ENCODE data around the gene MYOG. TPM values are rescaled to one million over a fixed set of nuclear protein-coding genes. Genes with fewer than 3 reads are reported as not detected.

The MYOG gene
- total RNA-seq, 2 experiments from 2014 or later, result not detected

DNA sequence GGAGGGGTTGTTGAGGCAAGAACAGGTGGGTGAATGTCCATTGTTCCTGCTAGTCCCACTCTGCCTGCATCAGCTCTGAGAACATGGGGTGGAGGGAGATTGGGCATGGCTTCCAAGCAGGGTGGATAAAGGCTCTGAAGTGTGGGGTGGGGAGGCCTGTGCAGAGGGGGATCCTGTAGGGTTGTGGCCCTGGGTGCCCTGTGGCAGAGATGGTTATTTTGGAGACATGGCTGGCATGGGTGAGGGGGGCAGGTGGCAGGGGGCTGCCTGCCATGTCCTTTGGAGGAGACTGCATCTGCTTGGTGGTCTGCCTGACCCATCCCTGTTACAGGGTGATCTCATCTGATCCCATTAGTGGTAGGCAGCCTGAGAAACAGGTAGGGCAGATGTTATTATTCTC, 11.2 kb downstream of the MYOG start:
- Histone ChIP-seq H3K4me3 (ENCODE audit: low read depth, low read length, poor library complexity, severe bottlenecking) (no peak overlapping the region), H3K79me2 (ENCODE audit: insufficient read depth, low read depth, low read length) (no peaks in the 10 kb centered on the region), H4K20me1 (ENCODE audit: insufficient read depth, low read length) (no peaks in the 10 kb centered on the region), H3K4me2 (ENCODE audit: low read length) (no peak overlapping the region), H3K9me3 (ENCODE audit: low read length) (no peaks in the 10 kb centered on the region), H3K4me1 (ENCODE audit: insufficient read depth, low read length, poor library complexity, severe bottlenecking) (no peaks in the 10 kb centered on the region), H3K9me2 (ENCODE audit: insufficient read depth, low read length) (no peaks in the 10 kb centered on the region), H2AFZ (ENCODE audit: low read length) (no peak overlapping the region), H3K27ac (ENCODE audit: low read depth, low read length, poor library complexity, severe bottlenecking) (no peak overlapping the region), H3K36me3 (ENCODE audit: insufficient read depth, low read length) (no peaks in the 10 kb centered on the region)
- CTCF ChIA-PET (ENCODE audit: unreplicated experiment), result no interaction called here
- no peak for DNase-seq (ENCODE audit: low spot score)
- TF ChIP-seq EZH2phosphoT487 (IDR thresholded peaks at IDR 0.05; ENCODE audit: borderline replicate concordance, low read depth, low read length), result no peak
- TF ChIP-seq CTCF (conservative IDR thresholded peaks at IDR 0.05; ENCODE audit: low read length), result no peak
- POLR2A ChIA-PET, result no interaction called here
- intact Hi-C loops (cut with micrococcal nuclease; ENCODE audit: unreplicated experiment), result no loop called here
- BruUV-seq (replicated peaks), result no TSS peak

- Histone ChIP-seq H3K36me3 (ENCODE audit: insufficient read depth, low read length) (no peaks in the 10 kb centered on the region), H3K27ac (ENCODE audit: low read depth, low read length, poor library complexity, severe bottlenecking) (no peak overlapping the region), H3K4me1 (ENCODE audit: insufficient read depth, low read length, poor library complexity, severe bottlenecking) (no peaks in the 10 kb centered on the region), H3K4me3 (ENCODE audit: low read depth, low read length, poor library complexity, severe bottlenecking) (no peak overlapping the region), H3K9me3 (ENCODE audit: low read length) (no peaks in the 10 kb centered on the region), H3K4me2 (ENCODE audit: low read length) (no peak overlapping the region), H3K79me2 (ENCODE audit: insufficient read depth, low read depth, low read length) (no peaks in the 10 kb centered on the region), H2AFZ (ENCODE audit: low read length) (no peak overlapping the region), H3K9me2 (ENCODE audit: insufficient read depth, low read length) (no peaks in the 10 kb centered on the region), H4K20me1 (ENCODE audit: insufficient read depth, low read length) (no peaks in the 10 kb centered on the region)
- no peak for DNase-seq (ENCODE audit: low spot score)
- CTCF ChIA-PET (ENCODE audit: unreplicated experiment), result no interaction called here
- TF ChIP-seq EZH2phosphoT487 (IDR thresholded peaks at IDR 0.05; ENCODE audit: borderline replicate concordance, low read depth, low read length) (no peak), CTCF (conservative IDR thresholded peaks at IDR 0.05; ENCODE audit: low read length) (no peak)
- intact Hi-C loops (cut with micrococcal nuclease; ENCODE audit: unreplicated experiment), result no loop called here
- no TSS peak for BruUV-seq (replicated peaks)
- POLR2A ChIA-PET, result interaction anchor here (0.6 kb wide), 1 partner anchor 256 kb away, joined by 5 read pairs; no protein-coding TSS in a partner anchor
Observed at GRCh38 chr1:203073469-203073868, 12.3 kb downstream of the MYOG start.

DNA sequence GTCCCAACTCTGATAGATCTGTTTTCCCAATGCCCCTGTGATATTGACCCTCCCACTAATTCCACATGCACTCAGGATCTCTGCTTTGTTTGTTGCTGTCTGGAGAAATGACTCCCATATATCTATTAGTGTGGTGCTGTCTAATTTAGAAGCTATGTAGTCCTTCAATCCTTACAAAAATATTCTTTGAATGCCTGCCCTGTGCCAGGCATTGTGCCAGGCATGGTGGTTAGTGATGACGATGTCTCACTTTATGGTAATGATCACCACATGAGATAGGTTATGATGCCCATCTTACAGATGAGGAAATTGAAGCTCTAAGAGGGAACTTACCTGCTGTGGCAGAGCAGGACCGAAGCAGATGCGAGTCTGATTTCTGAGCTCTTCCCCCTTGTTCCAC, 12.9 kb downstream of the MYOG start:
- DNase-seq (ENCODE audit: low spot score), result no peak
- intact Hi-C loops (cut with micrococcal nuclease; ENCODE audit: unreplicated experiment), result no loop called here
- Histone ChIP-seq H3K4me2 (ENCODE audit: low read length) (no peak overlapping the region), H2AFZ (ENCODE audit: low read length) (no peak overlapping the region), H3K4me1 (ENCODE audit: insufficient read depth, low read length, poor library complexity, severe bottlenecking) (no peaks in the 10 kb centered on the region), H3K27ac (ENCODE audit: low read depth, low read length, poor library complexity, severe bottlenecking) (no peak overlapping the region), H3K36me3 (ENCODE audit: insufficient read depth, low read length) (no peaks in the 10 kb centered on the region), H3K79me2 (ENCODE audit: insufficient read depth, low read depth, low read length) (no peaks in the 10 kb centered on the region), H4K20me1 (ENCODE audit: insufficient read depth, low read length) (no peaks in the 10 kb centered on the region), H3K4me3 (ENCODE audit: low read depth, low read length, poor library complexity, severe bottlenecking) (no peak overlapping the region), H3K9me3 (ENCODE audit: low read length) (no peaks in the 10 kb centered on the region), H3K9me2 (ENCODE audit: insufficient read depth, low read length) (no peaks in the 10 kb centered on the region)
- CTCF ChIA-PET (ENCODE audit: unreplicated experiment), result no interaction called here
- POLR2A ChIA-PET, result no interaction called here
- no peak for TF ChIP-seq EZH2phosphoT487 (IDR thresholded peaks at IDR 0.05; ENCODE audit: borderline replicate concordance, low read depth, low read length)
- TF ChIP-seq CTCF (conservative IDR thresholded peaks at IDR 0.05; ENCODE audit: low read length), result no peak
- no TSS peak for BruUV-seq (replicated peaks)
